Liver (tissue), 9 donors: Measurements from ENCODE around the gene FTO. TPM values are rescaled to one million over a fixed set of nuclear protein-coding genes. Genes with fewer than 3 reads are reported as not detected.

Experiments used
- DNase-seq: peaks from one replicate; pipeline ENCODE4 v3.0.0-alpha.2; 2017; ENCODE audit warnings: low spot score
- H3K27ac ChIP-seq, 2 donors: one replicate each; pipeline ENCODE4 v1.7.0; 2013; ENCODE audit warnings: inconsistent platforms in 2 of 2, low read length in 2 of 2, control low read depth in 1 of 2, low read depth in 1 of 2, mild to moderate bottlenecking in 1 of 2
- H3K27me3 ChIP-seq, 4 donors: one replicate each; pipeline versions ENCODE4 v1.6.1 to v1.7.0; 2013; ENCODE audit warnings: low read length in 3 of 4, inconsistent platforms in 1 of 4, mild to moderate bottlenecking in 1 of 4, moderate library complexity in 1 of 4; ENCODE audit not compliant: control insufficient read depth in 4 of 4, insufficient read depth in 4 of 4
- H3K36me3 ChIP-seq, 4 donors: one replicate each; pipeline versions ENCODE4 v1.6.1 to v1.7.0; 2013; ENCODE audit warnings: low read length in 3 of 4, mild to moderate bottlenecking in 3 of 4, low read depth in 1 of 4, moderate library complexity in 1 of 4; ENCODE audit not compliant: control insufficient read depth in 4 of 4, insufficient read depth in 3 of 4
- H3K4me1 ChIP-seq, 4 donors: one replicate each; pipeline versions ENCODE4 v1.6.1 to v1.7.0; 2013; ENCODE audit warnings: low read length in 3 of 4, mild to moderate bottlenecking in 3 of 4, moderate library complexity in 1 of 4; ENCODE audit not compliant: control insufficient read depth in 4 of 4, insufficient read depth in 4 of 4
- H3K4me3 ChIP-seq, 3 donors: one replicate each; pipeline versions ENCODE4 v1.6.1 to v1.7.0; 2013; ENCODE audit warnings: low read length in 3 of 3, control low read depth in 1 of 3, low read depth in 1 of 3, mild to moderate bottlenecking in 1 of 3
- H3K9ac ChIP-seq, 2 donors: one replicate each; pipeline ENCODE4 v1.7.0; 2013; ENCODE audit warnings: low read length in 2 of 2, mild to moderate bottlenecking in 2 of 2, moderate library complexity in 2 of 2, control low read depth in 1 of 2, low read depth in 1 of 2
- H3K9me3 ChIP-seq, 4 donors: one replicate each; pipeline versions ENCODE4 v1.6.1 to v1.7.0; 2013; ENCODE audit warnings: low read length in 3 of 4; ENCODE audit not compliant: control insufficient read depth in 4 of 4
- ATF3 ChIP-seq: IDR thresholded peaks from 2 replicates; pipeline ENCODE4 v1.6.1; 2016; ENCODE audit warnings: antibody characterized with exemption
- CTCF ChIP-seq: fragments of 150-350 bp; IDR thresholded peaks from 2 replicates; pipeline ENCODE4 v1.5.1; 2017; ENCODE audit warnings: improper control_type of control experiment, low read depth, low read length; ENCODE audit not compliant: missing input control
- EGR1 ChIP-seq, 2 donors: IDR thresholded peaks; 2 replicates each; pipeline ENCODE4 v1.6.1; 2016 to 2018; ENCODE audit warnings: antibody characterized with exemption in 2 of 2, low read depth in 2 of 2
- FOXA1 ChIP-seq: IDR thresholded peaks from 2 replicates; pipeline ENCODE4 v1.6.1; 2016; ENCODE audit warnings: antibody characterized with exemption
- FOXA2 ChIP-seq: IDR thresholded peaks from 2 replicates; pipeline ENCODE4 v1.6.1; 2016; ENCODE audit warnings: antibody characterized with exemption
- GABPA ChIP-seq, 2 donors: IDR thresholded peaks in 1 of 2; conservative IDR thresholded peaks in 1 of 2; 2 replicates each; pipeline ENCODE4 v1.6.1; 2016; ENCODE audit warnings: antibody characterized with exemption in 2 of 2, mild to moderate bottlenecking in 1 of 2, moderate library complexity in 1 of 2
- HNF4A ChIP-seq, 2 donors: conservative IDR thresholded peaks; 2 replicates each; pipeline ENCODE4 v1.6.1; 2016; ENCODE audit warnings: antibody characterized with exemption in 2 of 2, mild to moderate bottlenecking in 2 of 2
- HNF4G ChIP-seq: IDR thresholded peaks from 2 replicates; pipeline ENCODE4 v1.6.1; 2016; ENCODE audit warnings: antibody characterized with exemption
- JUND ChIP-seq, 2 donors: IDR thresholded peaks; 2 replicates each; pipeline ENCODE4 v1.6.1; 2016; ENCODE audit warnings: antibody characterized with exemption in 2 of 2
- MAX ChIP-seq: IDR thresholded peaks from 2 replicates; pipeline ENCODE4 v1.6.1; 2016; ENCODE audit warnings: antibody characterized with exemption
- NR2F2 ChIP-seq: IDR thresholded peaks from 2 replicates; pipeline ENCODE4 v1.6.1; 2016; ENCODE audit warnings: antibody characterized with exemption
- RAD21 ChIP-seq, 2 donors: IDR thresholded peaks; 2 replicates each; pipeline ENCODE4 v1.6.1; 2016; ENCODE audit warnings: antibody characterized with exemption in 2 of 2, mild to moderate bottlenecking in 2 of 2
- REST ChIP-seq: IDR thresholded peaks from 2 replicates; pipeline ENCODE4 v1.6.1; 2016; ENCODE audit warnings: antibody characterized with exemption, mild to moderate bottlenecking
- RXRA ChIP-seq, 2 donors: IDR thresholded peaks; 2 replicates each; pipeline ENCODE4 v1.6.1; 2017 to 2018; ENCODE audit warnings: antibody characterized with exemption in 2 of 2, mild to moderate bottlenecking in 1 of 2
- SP1 ChIP-seq: IDR thresholded peaks from 2 replicates; pipeline ENCODE4 v1.6.1; 2018; ENCODE audit warnings: antibody characterized with exemption, mild to moderate bottlenecking
- TAF1 ChIP-seq: conservative IDR thresholded peaks from 2 replicates; pipeline ENCODE4 v1.6.1; 2016; ENCODE audit warnings: antibody characterized with exemption, mild to moderate bottlenecking
- YY1 ChIP-seq: IDR thresholded peaks from 2 replicates; pipeline ENCODE4 v1.6.1; 2016; ENCODE audit warnings: antibody characterized with exemption, mild to moderate bottlenecking
- ZBTB33 ChIP-seq: IDR thresholded peaks from 2 replicates; pipeline ENCODE4 v1.6.1; 2016; ENCODE audit warnings: antibody characterized with exemption
- WGBS: extraction: QIAGEN DNeasy Blood & Tissue Kit; methylation state at CpG from one replicate; pipeline ENCODE4 v1.1.7; 2013; 5-methylcytosine and 5-hydroxymethylcytosine counted together
- polyA plus RNA-seq, 2 donors: library from polyadenylated mRNA; stranded (reverse) in 1 of 2; unstranded in 1 of 2; fragments of 200-250 nt in 1 of 2; fragments of >200 nt in 1 of 2; fragmentation: Nextera tagmentation in 1 of 2; extraction: Ambion mirVana in 1 of 2; gene quantifications; one replicate each; pipeline versions ENCODE4 v1.2.1 to v1.2.3, GENCODE V29; 2013 to 2015
- total RNA-seq, 2 donors: library from RNA; depleted of rRNA; stranded (reverse); fragments of >200 nt; gene quantifications; one replicate each; pipeline ENCODE4 v1.2.3, GENCODE V29; 2014
- donor health status: healthy.
- donor health status: healthy.
- donor health status: healthy.
- donor health status: healthy.
- donor health status: healthy.

FTO gene
- total and polyA plus RNA-seq, 4 donors = 12.0 to 54.2 (median 24.6) TPM

- H3K27ac ChIP-seq = no peak overlapping the region
- TF ChIP-seq ZBTB33 = no peak
- no peak for TF ChIP-seq EGR1 (IDR thresholded peaks at IDR 0.05; ENCODE audit: low read depth in 2 of 2)
- no peak for TF ChIP-seq FOXA2
- TF ChIP-seq GABPA (IDR thresholded peaks at IDR 0.05 in 1 of 2, conservative IDR thresholded peaks at IDR 0.05 in 1 of 2) = no peak
- no peak for TF ChIP-seq JUND (IDR thresholded peaks at IDR 0.05)
- no peak for TF ChIP-seq SP1
- TF ChIP-seq ATF3 = no peak
- no peak for TF ChIP-seq HNF4A (conservative IDR thresholded peaks at IDR 0.05)
- no peak for TF ChIP-seq YY1
- no peak for TF ChIP-seq NR2F2
- TF ChIP-seq FOXA1 = no peak
- no peak for TF ChIP-seq HNF4G
- no peak for TF ChIP-seq RXRA (IDR thresholded peaks at IDR 0.05)
- no peak for TF ChIP-seq TAF1
- TF ChIP-seq REST = no peak
- H3K4me1 ChIP-seq = no peaks in the 10 kb centered on the region
- 81% methylated on average over 2 of the region's 2 CpGs for WGBS
- no peaks in the 10 kb centered on the region for H3K27me3 ChIP-seq
- H3K36me3 ChIP-seq = no peaks in the 10 kb centered on the region
- H3K9me3 ChIP-seq = no peaks in the 10 kb centered on the region
- no peak overlapping the region for H3K9ac ChIP-seq
- no peak for DNase-seq
- no peak overlapping the region for H3K4me3 ChIP-seq
These were observed 394.3 kb downstream of the FTO start for GRCh38 chr16:54098247-54098646.

- H3K9ac ChIP-seq = no peak overlapping the region
- no peak for DNase-seq
- no peaks in the 10 kb centered on the region for H3K36me3 ChIP-seq
- H3K4me1 ChIP-seq = peaks cover 0 to 4% (median 0%) of the 10 kb centered on the region in 4 donors
- no peak overlapping the region for H3K27ac ChIP-seq
- no peaks in the 10 kb centered on the region for H3K9me3 ChIP-seq
- H3K4me3 ChIP-seq = no peak overlapping the region
- H3K27me3 ChIP-seq = no peaks in the 10 kb centered on the region
- 80% methylated on average over 5 of the region's 5 CpGs for WGBS
- TF ChIP-seq YY1 (no peak), JUND (IDR thresholded peaks at IDR 0.05) (no peak), FOXA2 (no peak), EGR1 (IDR thresholded peaks at IDR 0.05; ENCODE audit: low read depth in 2 of 2) (no peak), RAD21 (IDR thresholded peaks at IDR 0.05) (no peak), REST (no peak), NR2F2 (no peak), MAX (no peak), TAF1 (no peak), RXRA (IDR thresholded peaks at IDR 0.05) (no peak), SP1 (no peak), CTCF (no peak), HNF4A (conservative IDR thresholded peaks at IDR 0.05) (no peak), ZBTB33 (no peak), ATF3 (no peak), HNF4G (no peak)
These were observed 395.7 kb downstream of the FTO start for GRCh38 chr16:54099627-54100026.
